Effector CD8-positive, alpha-beta T cell (primary cell): ENCODE results near the gene HECW1.

Experiments used
- DNase-seq: peaks from one replicate; lab custom pipeline; 2025; lab: John Stamatoyannopoulos, UW

Gene HECW1

DNA sequence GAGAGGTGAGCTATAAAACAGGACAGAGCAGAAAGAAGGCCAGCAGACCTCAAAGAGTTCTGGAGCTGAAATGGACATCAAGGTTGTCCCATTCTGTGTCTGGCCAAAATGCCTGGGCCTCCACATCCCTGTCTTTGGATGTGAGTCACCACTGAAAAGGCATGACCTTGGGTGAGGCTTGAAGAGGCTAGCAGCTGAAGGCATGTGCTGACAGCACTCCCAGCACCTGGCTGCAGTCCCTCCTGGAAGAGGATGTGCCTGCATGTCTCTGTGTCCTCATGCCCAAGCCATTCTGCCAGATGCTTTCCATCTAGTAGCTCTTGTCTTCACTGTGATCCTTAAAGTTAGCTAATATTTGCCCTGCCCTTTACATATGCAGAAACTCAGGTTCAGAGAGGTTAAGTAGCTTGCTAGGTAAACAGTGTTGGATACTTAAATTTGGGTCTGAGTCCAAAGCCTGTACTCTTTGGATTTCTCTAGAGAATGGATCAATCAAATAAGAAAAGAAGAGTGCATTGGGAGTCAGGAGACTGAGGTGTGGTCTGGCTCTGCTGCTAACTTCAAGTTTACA, 35.8 kb downstream of the HECW1 start:
- DNase-seq, result no peak

DNA sequence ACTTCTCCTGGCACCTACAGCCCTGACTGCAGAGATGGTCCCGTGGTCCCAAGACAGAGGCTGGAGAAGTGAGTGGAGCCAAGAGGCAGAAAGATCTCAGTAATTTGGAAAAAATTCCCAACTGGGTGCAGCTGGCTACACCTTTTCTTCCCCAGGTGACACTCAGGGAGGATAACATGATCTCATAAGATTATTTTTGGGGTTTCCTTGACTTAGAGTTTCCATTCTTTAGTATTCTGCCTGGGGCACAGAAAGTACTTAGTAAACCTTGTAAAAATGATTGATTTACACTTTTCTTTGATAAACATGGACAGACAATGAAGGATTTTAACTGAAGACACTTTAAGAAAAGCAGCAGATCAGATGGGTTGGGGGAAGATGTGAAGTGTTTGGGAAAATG, 38.6 kb downstream of the HECW1 start:
- DNase-seq, result no peak

DNA sequence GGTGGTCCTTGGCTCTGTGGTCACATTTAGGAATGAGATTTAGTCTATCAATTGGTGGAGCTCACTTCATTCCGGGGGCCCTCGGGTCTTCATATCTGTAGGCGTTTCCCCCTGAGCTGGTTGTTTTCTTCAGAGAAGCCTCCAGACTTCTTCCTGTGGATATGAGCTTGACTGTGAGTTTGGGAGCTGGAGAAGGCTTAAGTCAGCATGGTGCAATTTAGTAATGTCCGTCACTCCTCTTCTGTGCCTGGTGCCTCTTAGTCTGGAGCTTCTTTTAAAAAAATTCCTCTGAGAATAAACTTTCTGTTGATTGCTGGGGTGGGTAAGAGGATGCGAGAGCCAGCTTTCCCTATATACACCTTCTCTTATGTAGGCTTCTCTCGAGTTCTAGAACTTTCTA, 40.2 kb downstream of the HECW1 start:
- DNase-seq, result no peak

DNA sequence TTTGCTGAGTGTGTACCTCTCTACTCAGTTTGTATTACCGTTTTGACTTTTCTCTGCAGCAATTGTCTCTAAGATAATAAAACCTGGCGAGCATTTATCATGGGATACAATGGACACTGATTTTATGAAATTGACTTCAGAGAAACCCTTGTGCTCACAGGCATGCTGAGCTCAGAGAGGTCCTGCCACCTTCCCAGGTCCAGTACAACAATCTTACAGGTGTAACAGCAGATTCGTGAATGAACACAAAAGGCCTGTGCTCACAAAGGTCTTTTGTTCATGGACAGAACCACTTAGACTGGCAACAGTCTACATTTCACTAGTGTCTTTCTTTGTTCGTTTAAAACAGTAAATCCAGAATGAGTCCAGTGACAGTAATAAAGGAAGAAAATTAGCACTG, 43.2 kb downstream of the HECW1 start:
- DNase-seq, result no peak

DNA sequence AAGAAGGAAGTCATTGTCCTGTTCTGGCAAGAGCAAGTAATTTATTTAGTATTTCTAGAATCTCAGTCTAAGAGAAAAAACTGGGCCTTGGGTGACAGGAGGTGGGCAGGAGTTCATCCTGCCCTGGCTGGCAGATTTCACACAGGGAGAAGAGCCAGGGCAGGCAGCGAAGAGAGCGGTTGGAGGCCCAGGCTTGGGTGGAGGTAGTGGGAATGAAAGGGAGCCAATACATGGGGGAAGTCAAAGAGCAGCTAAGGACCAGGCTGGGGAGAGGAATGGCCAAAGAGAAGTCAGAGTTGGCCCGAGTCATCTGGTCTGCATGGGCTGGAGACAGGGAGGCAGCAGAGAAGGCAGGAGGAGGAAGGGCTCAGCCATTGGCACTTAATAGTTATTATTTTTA, 51.4 kb downstream of the HECW1 start:
- no peak for DNase-seq

DNA sequence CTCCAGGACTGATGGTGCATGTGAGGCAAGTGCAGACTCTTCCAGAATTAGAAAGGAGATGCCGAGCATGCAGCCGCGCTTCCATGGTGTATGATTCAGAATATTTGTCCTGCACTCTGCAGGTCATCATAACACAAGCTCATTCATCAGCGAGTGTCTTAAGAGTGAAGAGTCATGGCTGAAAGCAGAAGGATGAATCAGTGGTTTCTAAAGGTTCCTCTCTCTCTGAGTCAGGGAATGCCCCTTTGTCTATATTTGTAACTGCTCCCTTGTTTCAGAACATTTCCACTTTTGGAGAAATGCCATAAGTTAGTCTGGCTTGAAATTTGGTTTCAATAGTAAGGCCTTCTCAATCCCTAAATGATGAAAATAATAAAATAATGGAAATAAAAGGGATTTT, 52.3 kb downstream of the HECW1 start:
- no peak for DNase-seq

DNA sequence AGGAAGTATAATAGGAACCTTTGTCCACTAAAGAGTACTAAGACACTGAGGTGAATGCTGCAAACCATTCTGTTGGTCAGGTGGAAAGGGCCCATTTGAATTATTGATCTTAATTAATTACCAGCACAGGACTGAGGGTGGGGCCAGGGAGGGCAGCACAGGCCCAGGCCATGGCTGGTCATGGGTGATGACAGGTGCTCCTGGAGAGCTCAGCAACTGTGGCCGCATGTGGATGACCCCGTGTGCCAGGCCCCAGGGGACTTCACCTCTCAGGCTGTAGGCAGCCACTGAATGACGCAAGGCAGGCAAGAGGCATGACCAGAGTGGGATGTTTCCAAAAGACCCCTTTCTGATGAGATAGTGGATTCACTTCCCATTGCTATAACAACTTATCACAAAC, 54.2 kb downstream of the HECW1 start:
- no peak for DNase-seq

DNA sequence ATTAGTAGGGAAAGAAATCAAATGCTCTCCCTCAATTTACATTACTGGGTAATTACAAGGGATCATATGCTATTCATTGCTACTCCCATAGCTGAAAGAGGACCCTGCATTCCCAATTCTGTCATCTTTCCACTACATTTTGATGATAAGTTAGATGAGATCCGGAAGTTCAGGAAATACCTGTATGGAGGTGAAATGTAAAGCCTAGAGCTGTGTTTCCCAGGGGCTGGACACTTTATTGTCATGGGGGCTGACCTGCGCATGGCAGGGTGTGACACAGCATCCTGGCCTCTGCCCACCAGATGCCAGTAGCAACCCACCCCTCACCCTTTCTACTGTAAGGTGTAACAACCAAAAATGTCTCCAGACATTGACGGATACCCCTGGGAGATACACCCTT, 56.6 kb downstream of the HECW1 start:
- DNase-seq, result no peak

DNA sequence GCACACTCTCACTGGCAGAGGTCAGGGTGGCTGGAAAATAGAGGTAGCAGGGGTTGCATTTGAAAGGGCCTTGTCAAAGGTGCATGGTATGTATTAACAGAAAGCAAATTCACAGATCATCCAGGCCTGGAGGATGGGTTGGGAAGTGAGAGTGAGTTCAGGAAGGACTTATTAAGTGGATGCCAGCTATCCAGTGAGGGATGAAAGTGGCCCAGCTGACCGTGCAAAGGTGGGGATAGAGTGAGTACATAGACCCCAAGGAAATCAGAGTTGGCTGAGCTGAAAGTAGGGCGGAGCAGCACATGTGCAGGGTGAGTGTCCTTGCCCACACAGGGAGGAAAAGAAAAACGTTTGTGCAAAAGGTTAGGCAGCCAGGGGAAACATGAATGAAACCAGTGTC, 58.1 kb downstream of the HECW1 start:
- DNase-seq, result no peak

DNA sequence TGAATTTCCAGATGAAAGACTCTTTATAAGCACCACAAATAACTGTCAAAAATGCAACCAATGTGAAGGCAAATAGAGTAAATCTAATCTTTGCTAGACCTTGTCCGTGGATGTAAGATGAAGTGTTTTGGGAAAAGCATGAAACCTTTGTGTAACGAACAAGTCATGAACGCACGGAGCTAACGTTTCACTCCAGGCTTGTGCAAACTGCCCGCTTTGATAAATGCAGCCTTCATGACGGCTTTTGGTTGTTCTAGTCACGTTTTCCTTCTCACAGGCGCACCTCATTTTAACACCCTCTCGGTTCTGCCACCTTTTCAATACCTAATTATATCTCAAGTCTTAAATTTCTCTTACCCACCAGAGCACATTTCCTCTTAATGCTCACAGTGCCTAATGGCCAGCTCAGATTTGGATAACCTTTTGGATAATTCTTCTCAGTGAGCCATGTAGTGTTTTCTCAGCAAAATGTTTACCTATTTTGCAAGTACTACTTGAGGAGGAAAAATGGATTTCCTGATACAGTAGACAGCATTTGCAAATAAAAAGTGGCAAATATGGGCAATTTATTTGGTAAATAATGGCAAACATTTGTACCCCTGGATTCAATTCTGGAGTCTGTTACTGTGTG, 63.2 kb downstream of the HECW1 start:
- DNase-seq, result no peak

DNA sequence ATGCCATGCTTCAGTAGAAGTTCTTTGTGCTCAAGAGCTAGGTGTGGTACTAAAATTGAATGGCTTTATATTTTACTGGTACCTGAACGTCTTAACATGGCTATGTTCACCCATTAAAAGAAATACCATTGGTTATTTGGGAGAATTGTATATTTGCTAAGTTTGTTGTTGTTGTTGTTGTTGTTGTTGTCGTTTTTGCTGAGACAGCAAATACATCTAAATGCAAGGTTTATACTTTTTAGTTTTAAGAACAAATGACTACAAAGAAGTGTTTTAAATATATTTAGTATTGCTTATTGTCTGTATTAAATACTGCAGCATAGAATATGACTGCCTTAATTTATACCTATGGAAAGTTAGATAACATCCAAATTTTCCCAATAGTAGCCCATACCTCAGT, 66.9 kb downstream of the HECW1 start:
- DNase-seq, result no peak

DNA sequence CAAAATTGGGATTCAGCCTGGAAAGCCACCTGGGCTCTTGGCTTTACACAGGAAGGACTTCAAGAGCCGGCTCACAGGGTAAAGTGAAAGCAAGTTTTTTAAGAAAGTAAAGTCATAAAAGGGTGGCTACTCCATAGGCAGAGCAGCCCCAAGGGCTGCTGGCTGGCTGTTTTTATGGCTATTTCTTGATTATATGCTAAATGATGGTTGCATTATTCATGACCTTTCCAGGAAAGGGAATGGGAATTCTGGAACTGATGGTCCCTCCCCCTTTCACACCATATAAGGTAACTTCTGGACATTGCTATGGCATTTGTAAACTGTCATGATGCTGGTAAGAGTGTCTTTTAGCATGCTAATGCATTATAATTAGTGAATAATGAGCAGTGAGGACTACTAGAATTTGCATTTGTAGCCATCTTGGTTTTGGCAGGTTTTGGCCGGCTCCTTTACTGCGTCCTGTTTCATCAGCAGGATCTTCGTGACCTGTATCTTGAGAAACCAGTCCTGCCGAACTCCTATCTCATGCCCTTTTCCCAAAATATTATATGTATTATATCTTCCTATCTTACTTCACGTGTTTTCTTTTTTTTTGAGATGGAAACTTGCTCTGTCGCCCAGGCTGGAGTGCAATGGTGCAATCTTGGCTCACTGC, 80.5 kb downstream of the HECW1 start:
- no peak for DNase-seq

DNA sequence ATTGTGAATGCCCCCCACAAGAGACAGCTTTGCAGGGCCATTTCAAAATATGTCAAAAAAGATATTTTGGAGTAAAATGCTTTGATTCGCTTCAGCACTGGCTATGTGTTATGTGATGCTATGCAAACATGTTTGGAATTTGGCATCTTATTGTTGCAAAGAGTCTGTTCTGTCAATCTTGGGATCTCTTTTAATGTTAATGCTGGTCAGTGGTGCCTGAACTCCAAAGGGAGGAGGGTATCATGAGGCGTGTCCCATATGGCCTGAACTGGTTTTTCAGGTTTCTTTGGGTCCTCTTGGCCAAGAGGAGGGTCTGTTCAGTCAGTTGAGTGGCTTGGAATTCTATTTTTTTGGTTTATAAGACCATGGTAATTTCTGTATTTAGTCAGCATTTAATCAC, 81.4 kb downstream of the HECW1 start:
- no peak for DNase-seq

DNA sequence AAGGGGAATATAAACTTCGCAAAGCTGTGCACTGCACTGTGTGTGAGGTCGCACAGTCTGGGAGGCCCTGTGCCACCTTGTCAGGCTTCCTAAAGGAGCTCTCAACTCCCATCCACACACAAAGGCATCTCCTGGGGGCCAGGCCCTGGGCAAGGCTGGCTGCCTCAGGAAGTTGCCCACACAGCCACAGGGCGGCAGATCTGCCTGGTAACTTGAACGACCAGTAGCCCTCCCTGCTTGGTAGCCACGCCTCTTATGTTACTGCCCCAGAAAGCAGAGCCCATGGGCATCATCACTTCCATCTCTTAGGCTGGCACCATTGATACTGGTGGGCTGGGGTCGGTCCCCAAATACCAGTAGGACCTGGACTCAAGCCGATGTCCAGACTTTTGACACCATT, 82.8 kb downstream of the HECW1 start:
- DNase-seq, result no peak

DNA sequence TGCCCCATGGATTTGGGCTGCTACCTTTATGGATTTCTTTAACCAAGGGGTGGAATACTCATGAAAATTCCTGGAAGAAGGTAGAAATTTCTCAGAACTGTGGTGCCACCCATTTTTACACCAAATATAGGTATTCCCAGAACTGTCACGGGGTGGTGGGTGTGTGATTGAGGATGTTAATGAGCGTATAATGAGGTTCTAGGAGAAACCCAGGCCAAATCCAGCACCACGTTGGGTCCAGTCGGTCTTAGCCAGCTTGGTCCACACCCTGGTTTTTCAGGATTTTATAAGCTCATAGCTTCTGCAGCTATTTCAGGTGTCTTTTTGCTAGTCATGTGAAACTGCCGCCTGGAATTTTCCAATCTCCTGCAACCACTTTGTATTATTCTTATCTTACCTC, 83.3 kb downstream of the HECW1 start:
- DNase-seq, result no peak

DNA sequence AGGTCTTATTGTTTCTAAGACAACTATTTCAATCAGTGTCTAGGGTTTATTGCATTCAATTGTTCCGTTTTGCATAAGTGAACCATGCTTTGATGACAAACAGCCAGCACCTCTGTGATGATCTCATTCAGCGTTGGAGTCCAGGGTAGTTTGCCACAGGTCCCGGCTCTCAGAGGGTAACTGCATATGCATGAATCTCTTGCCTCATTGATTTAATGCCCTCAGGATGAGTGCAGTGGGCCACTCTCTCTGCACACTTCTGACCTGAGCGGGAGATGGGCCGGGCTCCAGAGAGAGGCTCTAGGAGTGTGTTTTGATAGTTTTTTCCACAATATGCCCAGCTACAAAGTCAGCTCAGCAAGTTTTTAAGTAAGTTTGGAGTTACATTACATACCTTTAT, 83.9 kb downstream of the HECW1 start:
- no peak for DNase-seq

DNA sequence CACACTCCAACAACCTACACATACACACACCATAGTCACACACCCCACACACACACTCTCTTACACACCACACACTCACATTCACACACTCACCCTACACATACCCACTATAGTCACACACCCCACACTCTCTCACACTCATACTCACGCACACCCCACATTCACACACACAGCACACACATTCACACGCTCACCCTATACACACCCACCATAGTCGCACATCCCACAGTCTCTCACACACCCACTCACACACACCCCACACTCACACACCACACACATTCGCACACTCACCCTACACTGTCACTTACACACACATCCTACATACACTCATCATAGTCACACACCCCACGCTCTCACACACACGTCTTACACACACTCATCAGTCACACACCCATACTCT, 85.6 kb downstream of the HECW1 start:
- DNase-seq, result no peak

DNA sequence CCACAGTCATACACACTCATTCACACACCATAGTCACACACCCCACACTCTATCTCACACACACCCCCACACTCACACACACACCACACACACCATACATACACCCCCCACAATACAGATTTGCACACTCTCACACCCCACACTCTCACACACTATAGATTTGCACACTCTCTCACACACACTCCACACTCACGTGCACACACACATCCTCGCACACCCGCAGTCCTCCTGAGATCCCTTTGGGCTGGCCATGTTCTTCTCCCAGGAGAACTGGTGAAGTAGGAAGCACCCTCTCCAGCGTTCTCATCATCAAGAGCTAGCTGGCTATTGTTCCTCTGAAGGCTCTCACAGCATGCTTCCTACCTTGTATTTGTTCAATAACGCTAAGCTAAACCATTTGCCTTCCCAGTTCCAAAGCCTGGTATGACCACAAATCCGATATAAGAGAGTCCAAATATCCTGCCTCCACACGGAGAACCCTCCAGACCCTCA, 86.2 kb downstream of the HECW1 start:
- DNase-seq, result no peak

DNA sequence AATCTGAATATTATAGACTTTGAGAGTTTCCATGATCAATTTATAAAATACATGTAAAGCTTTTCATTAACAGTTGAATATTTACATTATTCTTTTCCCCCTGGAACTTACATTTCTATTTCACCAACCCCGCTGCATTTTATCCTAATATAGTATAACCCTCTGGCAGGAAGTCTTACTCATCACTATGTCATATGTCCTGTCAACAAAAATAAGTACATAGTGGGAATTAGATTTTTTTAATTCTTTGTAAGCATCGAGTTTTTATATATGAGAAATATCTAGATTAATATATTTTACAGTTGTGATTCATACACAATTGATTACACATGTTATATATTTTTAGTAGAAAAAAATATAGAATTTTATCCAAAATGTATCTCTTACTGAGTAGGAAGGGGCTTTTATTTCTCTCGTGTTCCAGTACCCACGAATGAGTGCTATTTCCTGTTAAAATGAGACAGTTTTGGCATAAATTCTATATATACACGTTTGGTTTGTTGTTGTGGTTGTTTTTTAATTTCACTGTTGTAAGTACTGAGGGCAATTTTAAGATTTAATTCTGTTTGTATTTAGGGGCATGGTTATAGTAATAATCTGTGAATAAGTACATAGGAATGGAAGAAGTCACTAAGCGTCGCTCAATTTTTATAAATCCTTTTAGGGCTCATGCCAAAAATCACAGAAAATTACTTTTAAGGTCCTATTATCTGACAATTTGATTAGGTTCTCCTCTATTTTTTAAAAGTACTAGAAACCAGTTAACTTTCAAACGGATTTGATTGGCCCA, 87.1 kb downstream of the HECW1 start:
- no peak for DNase-seq

DNA sequence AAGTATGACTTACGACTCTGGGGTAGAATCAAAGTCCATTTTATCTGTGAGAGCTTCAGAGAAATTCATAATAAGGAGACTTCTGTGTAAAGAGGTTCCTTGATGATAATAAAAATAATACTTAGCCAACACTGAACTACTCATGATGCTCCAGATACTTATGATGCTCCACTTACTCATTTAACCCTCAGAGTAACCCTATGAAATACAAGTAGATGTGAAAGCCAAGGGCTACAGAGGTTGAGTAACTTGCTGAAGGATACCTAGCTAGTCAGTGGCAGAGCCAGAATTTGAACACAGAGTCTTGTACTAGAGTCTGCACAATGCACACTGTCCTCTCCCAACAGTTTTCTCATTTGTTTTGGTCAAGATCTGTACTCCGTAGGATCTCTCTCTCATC, 89.5 kb downstream of the HECW1 start:
- no peak for DNase-seq

DNA sequence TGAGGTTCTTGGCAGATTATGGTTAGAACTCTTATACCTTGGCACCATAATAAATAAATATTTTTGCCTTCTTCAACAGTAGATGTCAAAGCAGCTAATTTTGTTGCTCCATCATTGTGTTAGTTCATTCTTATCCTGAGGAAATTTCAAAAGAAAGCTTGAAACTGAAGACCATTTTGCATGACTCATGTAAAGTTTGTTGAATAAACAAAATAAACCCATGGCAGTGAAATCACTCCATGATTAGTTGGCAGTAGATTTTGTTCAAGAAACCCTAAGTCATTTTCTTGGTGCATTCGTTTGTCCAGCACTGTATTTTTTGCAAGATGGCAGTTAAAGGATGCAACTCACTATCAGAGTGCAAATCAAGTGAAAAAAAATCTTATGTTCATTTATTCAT, 91.6 kb downstream of the HECW1 start:
- DNase-seq, result no peak

DNA sequence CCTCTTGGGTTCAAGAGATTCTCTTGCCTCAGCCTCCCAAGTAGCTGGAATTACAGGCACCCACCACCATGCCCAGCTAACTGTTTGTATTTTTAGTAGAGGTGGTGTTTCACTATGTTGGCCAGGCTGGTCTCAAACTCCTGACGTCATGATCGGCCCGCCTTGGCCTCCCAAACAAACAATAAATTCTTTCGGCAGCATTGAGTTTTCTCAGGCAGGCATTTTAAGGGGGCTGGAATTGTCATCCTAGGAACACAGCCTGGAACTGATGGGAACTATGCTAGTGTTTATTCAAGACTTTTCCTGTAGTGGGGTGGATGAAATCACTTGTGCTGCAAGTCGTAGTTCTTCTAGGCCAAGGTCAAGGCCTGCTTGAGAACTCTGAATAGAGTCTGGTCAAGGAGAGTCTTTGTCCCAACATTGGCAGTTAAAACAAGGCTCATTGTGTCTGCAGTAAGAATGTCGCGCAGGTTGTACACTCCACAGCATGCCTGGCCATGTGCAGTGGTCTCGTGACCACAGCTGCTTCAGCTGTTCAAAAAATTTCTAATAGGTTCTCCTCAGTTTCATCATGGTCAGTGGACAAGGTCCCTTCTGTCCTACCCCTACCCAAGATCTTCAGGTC, 92.8 kb downstream of the HECW1 start:
- DNase-seq, result no peak
